GM19455 (cell line): ENCODE measurements around the gene FAM20A.
"Not testable (repeated sequence)": the region's sequence is repeated elsewhere in the genome, so short reads cannot be mapped to it uniquely, and the experiment has no call there.

Experiments
- ATAC-seq: cut with Tn5 transposase; IDR thresholded peaks from one replicate; pipeline ENCODE4 v1.9.1; 2021; ENCODE audit not compliant: unreplicated experiment

The FAM20A gene

DNA sequence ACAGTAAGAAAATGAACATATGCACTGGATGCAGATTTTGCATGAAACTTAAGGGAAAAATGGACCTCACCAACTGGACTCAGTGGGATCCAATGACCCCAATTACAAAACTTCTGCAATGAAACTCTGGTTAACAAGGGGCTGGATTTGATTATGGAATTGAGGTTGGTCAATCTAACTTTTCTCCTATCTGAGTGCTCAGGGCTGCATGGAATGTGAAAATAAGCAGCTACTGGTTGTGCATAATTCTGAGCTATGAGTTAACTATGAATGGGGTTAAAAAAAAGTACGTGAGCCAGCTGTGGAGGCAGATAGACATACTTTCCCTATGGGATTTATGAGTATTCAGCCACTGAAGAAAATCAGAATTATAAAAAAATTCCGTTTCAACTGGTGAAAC is 9.2 kb downstream of the FAM20A start:
- no peak for ATAC-seq

DNA sequence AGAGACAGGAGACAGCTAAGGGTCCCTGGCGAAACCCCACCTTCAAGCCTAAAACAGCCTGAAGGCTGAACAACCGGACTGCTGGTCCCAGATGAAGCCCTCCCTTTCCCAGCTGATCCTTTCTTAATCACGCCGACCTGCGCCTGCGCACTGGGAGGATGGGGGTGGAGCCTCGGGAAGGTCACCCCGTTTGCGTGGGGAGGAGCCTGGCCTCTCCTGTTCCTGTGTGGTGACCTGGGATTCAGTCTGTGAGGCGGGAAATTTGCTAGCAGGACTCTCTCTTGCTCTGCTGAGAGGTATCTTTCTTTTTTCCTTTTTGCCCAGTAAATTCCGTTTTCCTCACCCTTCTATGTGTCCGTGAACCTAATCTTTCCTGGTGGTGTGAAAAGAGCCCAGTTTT is 9.6 kb downstream of the FAM20A start:
- ATAC-seq = no peak

DNA sequence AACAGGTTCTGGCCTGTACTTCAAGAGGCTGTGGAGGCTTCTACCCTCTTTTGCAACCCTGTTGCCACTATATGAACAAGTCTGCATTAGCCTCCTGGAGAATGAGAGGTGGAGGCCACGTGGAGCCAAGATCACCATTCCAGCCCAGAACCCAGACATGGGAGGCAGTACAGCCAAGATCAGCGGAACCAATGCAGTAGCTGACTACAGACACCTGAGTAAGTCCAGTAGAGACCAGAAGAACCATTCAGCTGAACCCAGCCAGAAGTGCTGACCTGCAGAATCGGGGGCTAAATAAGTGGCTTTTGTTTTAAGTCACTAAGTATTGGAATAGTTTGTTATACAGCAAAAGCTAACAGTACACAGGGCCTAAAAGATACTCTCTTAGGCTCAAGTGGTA is 12.1 kb downstream of the FAM20A start:
- ATAC-seq = no peak

DNA sequence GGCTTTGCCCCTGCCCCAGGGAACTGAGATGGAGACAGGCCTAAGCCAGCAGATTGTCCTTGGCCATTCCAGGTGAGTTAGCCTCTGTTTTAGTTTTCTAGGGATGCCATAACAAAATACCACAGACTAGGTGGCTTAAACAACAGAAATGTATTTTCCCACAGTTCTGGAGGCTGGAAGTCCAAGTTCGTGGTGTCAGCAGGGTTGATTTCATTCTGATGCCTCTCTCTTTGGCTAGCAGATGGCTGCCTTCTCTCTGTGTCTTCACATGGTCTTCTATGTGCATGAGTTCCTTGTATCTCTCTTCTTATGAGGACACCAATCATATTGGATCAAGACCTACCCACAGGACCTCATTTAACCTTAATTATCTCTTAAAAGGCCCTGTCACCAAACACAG is 12.8 kb downstream of the FAM20A start:
- no peak for ATAC-seq

DNA sequence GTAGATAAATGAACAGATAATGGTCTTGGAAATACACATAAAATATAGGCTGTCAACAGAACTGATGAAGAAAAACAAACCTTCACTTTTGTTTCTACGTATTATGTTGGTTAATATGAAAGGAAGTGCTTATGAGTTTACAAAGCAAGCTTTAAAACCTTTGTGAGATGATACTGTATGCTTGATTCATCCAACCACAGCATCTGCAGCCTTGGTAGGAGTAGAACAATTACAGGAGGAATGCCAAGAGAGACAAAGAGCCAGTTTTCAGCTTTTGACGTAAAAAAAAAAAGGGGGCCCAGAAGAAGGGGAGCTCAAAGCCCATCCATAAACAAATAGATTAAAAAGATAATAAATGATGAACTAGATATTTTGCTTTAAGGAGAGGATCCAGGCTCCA is 13.3 kb downstream of the FAM20A start:
- no peak for ATAC-seq

DNA sequence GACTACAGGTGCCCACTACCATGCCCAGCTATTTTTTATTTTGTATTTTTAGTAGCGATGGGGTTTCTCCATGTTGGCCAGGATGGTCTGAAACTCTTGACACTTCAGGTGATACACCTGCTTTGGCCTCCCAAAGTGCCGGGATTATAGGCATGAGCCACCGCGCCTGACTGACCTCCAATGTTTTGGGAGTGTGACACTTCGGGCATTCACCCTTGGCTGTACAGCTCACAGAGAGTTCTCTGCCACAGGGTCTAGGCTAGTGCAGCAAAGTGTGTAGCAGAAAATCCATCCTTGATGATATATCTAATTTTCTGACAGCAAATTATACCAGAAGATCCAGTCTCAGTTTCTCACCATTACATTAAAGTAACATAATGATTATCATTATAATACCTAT is 14.1 kb downstream of the FAM20A start:
- ATAC-seq = no peak

DNA sequence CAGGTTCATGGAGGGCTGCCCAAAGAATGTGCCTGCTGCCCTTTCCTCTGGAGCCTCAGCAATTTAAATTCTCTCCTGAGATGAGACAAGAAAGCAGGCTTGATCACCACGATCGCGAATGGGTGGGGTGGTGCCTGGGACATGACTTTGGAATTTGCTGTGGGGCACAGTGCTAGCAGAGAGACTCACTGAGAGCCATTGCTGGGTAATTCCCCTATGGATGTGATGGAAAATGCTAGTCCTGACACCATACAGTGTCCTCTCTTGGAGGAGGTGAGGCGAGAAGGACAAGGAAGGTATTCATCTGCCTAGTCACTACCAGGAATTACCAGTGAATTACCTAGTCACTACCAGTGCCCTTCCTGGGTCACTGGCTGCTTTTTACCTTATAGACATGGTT is 15.5 kb downstream of the FAM20A start:
- ATAC-seq = no peak

DNA sequence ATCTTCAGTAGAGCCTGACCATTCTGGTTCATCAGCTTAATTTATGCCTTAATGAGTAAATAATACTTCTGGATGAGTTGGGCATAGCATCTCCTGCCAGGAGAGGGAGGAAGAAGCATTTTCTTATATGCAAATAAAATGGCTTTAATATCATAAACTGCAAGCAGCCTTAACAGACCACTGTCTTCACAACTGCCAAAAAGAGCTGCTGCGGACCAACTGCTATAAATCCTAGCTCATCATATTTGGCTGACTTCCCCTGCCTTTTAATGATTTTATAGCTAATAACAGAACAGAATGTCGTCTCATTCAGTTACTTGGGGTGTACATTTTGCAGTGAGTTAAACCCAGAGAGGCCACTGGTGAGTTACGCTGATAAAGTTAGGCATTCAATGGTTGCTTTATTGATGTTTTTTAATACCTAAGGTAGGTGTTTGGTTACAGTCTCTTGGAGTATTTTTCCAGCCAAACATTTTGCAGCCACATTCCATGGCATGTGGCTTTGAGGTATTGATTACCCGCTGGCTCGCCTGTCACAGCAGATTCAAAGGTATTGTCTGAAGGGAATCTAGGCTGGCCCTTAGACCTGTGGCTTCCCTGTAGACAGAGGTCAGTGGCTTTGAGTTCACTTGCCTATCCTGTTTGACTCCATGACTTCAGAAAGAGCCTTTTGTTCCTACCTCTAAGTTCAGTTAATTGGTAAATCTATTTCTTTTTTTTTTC is 16.4 kb downstream of the FAM20A start:
- ATAC-seq = no peak

DNA sequence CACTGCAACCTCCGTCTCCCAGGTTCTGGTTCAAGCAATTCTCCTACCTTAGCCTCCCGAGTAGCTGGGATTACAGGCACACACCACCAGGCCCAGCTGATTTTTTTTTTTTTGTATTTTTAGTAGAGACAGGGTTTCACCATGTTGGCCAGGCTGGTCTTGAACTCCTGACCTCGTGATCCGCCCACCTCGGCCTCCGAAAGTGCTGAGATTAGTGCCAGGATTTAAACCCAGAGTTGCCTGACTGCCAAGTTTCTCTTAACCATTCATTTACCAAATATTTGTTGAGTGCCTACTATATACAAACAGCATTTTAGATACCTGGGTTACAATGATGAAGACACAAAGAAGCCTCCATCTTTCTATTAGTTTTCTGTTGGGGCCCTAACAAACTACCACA is 18.3 kb downstream of the FAM20A start:
- not testable (repeated sequence) for ATAC-seq

DNA sequence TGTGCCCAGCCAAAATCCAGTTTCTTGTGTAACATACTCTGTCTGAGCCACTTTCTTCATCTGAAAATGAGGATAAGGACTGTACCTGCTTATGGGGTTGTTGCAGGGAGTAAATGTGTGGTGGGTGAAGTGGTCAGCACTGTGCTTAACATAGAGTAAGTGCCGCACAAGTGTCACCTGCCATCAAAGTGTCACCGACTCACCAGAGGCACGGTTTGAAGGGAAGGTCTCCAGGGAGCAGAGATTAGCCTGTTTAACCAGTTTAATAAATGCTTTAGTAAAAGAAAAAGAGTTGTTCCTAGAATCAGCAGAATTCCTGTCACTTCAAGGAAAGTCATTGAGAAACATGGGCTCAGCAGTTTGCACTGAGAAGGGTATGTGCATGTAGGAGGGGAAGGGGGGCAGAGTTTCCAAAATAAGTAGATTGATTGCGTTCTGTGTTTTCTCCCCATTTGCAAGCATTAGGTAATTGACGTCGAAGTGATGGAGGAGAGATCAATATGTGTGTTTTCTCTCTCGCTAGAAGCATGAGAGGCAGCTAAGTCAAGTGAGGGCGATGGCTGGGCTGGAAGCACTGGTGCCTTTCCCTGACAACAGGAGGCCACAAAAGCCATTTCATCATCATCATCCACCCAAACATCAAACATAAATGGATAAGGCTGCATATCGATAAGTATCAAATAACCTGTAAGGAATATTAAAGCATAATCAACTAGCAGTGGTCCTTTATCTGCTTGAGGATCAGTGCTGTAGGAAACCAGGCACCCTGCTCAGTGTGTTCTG is 19.1 kb downstream of the FAM20A start:
- ATAC-seq = no peak

DNA sequence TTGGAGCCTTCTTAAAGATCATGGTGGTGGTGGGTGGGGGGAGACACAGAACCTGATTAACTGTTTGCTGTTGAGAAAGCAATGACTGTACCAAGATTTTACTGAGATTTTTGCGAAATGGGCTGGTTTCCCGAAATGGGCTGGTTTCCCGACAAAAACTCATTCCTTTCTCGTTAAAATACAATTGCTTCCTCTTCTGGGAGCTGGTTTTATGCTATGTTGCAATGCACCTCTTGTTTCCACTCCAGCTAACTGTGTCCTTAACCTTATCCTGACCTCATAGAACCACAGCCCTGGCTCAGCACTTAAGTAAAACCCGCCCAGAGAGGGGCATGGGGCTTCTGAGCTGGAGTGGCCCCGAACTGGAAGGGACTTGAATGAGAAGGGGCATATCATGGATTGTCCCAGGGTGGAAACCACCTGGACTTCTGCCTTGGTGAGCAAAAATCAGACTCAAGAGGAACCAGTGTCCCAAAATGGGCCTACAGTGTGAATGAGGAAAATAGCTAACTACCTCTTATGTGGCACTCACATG is 20.9 kb downstream of the FAM20A start:
- ATAC-seq = no peak

DNA sequence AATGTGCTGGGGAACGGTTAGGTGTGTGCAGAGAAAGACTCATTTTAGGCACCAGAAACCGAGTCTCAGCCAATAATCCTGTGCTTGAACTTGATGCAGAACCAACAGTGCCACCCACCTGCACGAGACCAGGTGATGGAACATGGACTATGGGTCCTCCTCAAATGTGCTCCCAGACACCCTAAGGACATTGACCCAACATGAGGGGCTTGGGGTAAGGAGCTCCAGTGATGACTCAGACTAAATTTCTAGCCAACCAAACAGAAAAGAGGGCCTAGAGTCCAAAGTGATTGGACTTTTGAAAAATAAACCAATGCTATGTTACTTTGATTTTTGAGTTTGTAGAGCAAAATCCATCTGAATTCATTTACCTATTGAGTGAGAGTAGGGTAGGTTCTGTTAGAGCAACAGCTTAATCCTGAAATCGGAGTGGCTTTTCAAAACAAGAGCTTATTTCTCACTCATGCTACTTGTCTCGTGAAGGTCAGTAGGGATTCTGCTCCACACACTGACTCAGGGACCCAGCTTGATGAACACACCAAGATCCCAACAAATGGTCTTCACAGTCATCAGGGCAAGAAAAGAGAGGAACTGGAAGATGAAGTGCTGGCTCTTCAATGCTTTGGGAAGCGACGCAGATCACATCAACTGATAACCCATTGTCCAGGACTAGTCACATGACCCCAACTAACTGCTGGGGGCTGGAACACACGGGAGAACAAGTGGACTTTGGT is 21.8 kb downstream of the FAM20A start:
- ATAC-seq = no peak

DNA sequence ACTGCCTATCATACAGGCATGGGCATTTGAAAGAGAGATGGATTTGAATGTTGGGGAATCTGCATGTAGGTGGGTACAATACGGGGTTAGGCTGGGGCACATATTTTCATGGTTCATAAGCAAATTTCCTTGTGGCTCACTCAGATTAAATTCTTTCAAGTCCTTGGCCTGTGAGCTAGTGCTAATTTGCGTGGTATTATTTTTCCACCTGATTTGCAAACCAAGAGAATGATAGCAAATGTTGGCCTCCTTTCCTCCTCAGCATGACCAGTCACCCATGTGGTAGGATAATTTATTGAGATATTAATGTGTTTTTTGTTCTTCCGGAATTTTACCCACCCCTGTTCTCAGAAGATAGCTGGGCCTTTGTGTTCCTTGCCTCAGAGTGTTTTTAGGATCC is 22.9 kb downstream of the FAM20A start:
- no peak for ATAC-seq

DNA sequence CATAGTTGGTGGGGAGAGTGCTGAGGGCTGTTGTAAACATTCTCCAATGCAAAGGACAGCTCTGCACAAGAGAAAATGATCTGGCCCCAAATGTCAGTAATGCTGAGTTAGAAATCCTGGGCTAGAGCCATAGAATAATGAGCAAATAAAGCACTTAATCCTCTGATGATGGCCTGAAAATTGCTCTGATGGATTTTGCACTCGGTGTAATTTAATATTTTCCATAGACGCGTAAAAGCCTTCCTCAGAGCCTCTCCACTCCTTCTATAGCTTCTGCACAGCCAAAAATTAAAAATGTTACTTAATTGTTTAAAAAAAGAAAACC is 23.7 kb downstream of the FAM20A start:
- ATAC-seq = no peak

DNA sequence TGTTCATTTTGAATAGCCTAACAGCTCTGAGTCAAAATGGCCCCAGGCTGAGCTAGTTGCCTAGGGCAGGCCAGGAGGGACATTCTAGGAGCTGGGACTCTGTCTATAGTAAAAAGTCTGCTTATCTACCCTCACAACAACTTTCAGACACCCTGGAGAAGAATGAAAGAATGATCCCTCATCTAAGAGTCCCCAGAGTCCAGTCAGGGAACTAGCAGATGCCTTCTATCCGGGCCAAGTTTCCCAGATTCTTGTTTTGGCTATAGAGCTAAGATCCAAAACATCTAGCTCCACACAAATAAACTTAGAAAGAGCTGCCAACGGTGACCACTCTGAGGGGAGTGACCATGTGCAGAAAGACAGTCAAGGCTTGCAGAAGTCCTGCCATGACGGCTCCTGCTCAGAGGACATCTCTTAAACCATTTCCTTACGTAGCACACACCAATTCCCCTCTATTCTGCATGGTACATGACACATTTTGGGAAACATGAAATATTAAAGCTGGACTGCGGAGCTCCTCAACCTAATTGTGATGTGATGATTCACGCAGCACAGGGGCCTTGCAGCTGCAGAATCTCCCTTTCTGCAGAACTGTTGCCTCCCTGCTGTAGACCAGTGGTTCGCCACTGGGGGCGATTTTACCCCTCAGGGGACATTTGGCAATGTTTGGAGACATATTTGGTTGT is 24.2 kb downstream of the FAM20A start:
- ATAC-seq = no peak

DNA sequence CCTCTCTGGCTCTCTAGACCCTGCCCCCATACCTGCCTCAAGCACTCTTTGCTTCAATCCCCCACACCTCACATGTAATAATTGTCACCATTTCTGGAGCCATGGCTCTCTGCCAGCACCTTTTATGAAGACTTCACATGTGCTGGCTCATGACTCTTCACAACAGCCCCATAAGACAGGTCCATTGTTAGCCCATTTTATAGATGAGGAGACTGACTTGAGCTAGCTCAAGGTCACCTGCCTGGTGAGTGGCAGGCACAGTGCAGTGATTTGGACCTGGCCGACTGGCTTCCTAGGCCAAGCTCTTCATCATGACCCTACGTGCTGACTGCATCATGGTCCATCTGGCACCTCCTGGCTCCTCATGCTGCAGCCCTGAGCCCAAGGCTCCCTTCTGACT is 25.0 kb downstream of the FAM20A start:
- no peak for ATAC-seq

DNA sequence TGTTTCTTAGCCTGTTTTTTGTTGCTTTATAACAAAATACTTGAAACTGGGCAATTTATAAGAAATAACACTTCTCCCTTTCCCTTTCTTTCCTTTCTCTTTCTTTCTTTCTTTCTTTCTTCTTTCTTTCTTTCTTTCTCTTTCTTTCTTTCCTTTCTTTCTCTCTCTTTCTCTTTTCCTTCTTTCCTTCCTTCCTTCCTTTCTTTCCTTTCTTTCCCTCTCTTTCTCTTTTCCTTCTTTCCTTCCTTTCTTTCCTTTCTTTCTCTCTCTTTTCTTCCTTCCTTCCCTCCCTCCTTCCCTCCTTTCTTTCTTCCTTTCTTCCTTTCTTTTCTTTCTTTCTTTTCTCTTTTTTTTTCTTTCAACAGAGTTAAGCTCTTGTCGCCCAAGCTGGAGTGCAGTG is 27.8 kb downstream of the FAM20A start:
- ATAC-seq = no peak

DNA sequence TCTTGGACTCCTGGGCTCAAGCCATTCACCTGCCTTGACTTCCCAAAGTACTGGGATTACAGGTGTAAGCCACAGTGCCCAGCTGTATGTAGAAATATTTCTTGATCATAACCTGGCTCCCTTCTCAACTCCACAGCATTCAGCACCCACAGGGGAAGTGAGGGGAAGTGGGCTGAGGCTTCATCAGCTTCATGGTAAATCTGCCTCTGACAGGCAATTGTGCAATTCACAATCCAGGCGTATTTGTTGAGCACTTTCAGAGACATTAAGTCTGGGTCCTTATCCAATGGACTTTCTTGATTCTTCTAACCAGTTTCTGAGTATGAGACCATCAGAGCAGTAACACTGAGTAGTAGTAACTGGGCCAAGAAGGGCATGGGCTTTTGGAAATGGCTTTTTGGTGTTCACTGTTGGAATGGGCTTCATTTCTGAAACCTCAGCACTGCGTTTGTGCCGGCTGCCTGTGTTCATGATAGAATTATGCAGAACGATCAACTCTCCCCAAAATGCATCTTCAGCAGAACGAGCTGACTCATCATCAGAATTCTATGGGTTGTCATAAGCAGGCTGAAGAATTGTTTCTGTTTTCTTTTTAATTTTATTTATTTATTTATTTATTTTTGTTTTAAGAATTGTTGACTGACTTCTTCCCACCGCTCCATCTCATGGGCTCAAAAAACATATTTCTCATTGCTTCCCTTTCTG is 28.9 kb downstream of the FAM20A start:
- ATAC-seq = no peak

DNA sequence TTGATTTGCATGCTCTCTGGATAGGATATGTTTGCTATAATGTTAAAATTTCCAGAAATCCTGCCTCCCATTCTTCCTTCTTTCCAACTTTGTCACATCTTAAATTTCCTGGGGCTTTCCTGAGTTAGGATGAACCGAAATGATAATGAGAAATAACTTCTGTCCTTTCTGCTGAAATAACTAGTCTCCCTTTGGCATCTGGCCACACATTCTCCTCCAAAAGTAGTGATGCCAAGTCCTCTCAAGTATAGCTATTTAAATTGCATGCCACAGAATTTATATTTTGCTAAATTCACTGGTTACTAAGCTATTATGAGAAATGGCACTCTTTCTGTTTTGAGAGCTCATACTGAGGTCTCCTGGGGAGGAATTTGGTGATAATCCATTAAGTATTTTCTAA is 30.6 kb downstream of the FAM20A start:
- no peak for ATAC-seq

DNA sequence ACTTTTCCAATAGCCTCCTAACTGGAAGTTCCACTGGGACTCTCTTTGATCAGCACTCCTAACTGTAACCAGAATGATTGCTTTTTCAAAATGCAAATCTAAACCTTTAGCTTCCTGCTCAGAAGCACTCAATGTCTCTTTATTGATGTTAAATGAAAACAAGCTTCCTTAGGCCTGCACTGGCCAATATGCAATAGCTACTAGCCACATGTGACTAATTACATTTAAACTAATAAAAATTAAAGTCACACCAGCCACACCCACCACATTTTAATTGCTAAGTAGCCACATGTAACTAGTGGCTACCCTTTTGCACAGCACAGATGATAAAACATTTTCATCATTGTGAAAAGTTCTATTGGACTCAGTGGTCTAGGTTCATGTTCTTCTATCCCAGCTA is 31.8 kb downstream of the FAM20A start:
- no peak for ATAC-seq

DNA sequence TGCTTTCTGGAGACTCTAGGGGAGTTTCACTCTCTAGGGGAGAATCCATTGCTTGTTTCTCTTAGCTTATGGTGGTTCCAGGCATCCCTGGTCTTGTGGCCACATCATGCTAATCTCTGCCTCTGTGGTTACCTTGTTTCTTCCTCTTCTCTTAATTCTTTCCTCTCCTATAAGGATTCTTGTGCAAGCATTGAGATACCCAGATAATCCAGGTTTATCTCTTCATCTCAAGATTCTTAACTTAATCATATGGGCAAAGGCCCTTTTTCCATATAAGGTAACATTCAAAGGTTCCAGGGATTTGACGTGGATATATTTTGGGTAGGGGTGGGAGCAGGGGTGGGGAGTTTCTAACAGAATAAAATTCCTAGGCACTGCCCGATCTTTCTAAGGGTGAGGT is 32.6 kb downstream of the FAM20A start:
- no peak for ATAC-seq
